22Rv1 (cell line): Measurements from ENCODE around the gene GPC2.

Experiments
- CTCF ChIP-seq: fragments of 450-650 bp; IDR thresholded peaks from 2 replicates; pipeline ENCODE4 v1.5.1; 2017; ENCODE audit warnings: mild to moderate bottlenecking
- ZFX ChIP-seq: fragments of 450-650 bp; IDR thresholded peaks from 2 replicates; pipeline ENCODE4 v1.6.1; 2017; ENCODE audit warnings: antibody characterized with exemption, borderline replicate concordance

- TF ChIP-seq CTCF = no peak
- no peak for TF ChIP-seq ZFX
Observed at GRCh38 chr7:100191775-100192174, 14.6 kb upstream of the GPC2 start.
